Measurements from ENCODE around the gene THUMPD2. TPM values are rescaled to one million over a fixed set of nuclear protein-coding genes. Genes with fewer than 3 reads are reported as not detected.

THUMPD2 gene
- total RNA-seq, 4 donors from 2014 or later, result 4.6 to 11.2 (median 8.6) TPM

GRCh38 chr2:39755466-39755865 lies 23.6 kb downstream of the THUMPD2 start:
- Histone ChIP-seq H3K36me3 (peaks cover 0 to 90% of the 10 kb centered on the region in 2 donors), H3K4me1 (no peaks in the 10 kb centered on the region), H3K9me3 (no peaks in the 10 kb centered on the region), H3K27ac (no peak overlapping the region), H3K4me3 (no peak overlapping the region), H3K27me3 (no peaks in the 10 kb centered on the region)
- in situ Hi-C loops (cut with MboI; ENCODE audit: low sequenced_read_pairs in 4 of 4) (no loop called here), intact Hi-C loops (cut with DNase I; ENCODE audit: low total_unique reads) (no loop called here)
- TF ChIP-seq POLR2A (IDR thresholded peaks at IDR 0.05) (no peak), CTCF (IDR thresholded peaks at IDR 0.05 in 4 of 5, conservative IDR thresholded peaks at IDR 0.05 in 1 of 5) (no peak)
- ATAC-seq (no peak), DNase-seq (no peak)

- peaks cover 0 to 17% of the 10 kb centered on the region in 2 donors for H3K36me3 ChIP-seq
- no peak overlapping the region for H3K27ac ChIP-seq
- in situ Hi-C loops (cut with MboI; ENCODE audit: low sequenced_read_pairs in 4 of 4), result no loop called here
- ATAC-seq (no peak), DNase-seq (no peak)
- no peaks in the 10 kb centered on the region for H3K9me3 ChIP-seq
- intact Hi-C loops (cut with DNase I; ENCODE audit: low total_unique reads), result no loop called here
- no peak for TF ChIP-seq CTCF (IDR thresholded peaks at IDR 0.05 in 4 of 5, conservative IDR thresholded peaks at IDR 0.05 in 1 of 5)
- no peak for TF ChIP-seq POLR2A (IDR thresholded peaks at IDR 0.05)
- H3K4me1 ChIP-seq, result peaks cover 0 to 2% of the 10 kb centered on the region in 2 donors
- H3K27me3 ChIP-seq, result no peaks in the 10 kb centered on the region
- H3K4me3 ChIP-seq, result no peak overlapping the region
Observed at GRCh38 chr2:39743269-39743776, 35.7 kb downstream of the THUMPD2 start.

- no peak for DNase-seq
- TF ChIP-seq CTCF (IDR thresholded peaks at IDR 0.05 in 4 of 5, conservative IDR thresholded peaks at IDR 0.05 in 1 of 5), result no peak
- TF ChIP-seq POLR2A (IDR thresholded peaks at IDR 0.05), result no peak
- H3K27ac ChIP-seq, result peak overlapping the region in 2 of 4 donors; percentile 22 to 31
- no peak overlapping the region for H3K4me3 ChIP-seq
- H3K4me1 ChIP-seq, result peaks cover 0 to 2% of the 10 kb centered on the region in 2 donors
- intact Hi-C loops (cut with DNase I; ENCODE audit: low total_unique reads), result no loop called here
- peaks cover 0 to 31% of the 10 kb centered on the region in 2 donors for H3K36me3 ChIP-seq
- no peaks in the 10 kb centered on the region for H3K27me3 ChIP-seq
- peak; percentile 45 to 94 for ATAC-seq
- in situ Hi-C loops (cut with MboI; ENCODE audit: low sequenced_read_pairs in 4 of 4), result no loop called here
- no peaks in the 10 kb centered on the region for H3K9me3 ChIP-seq
Observed at GRCh38 chr2:39741871-39742270, 37.2 kb downstream of the THUMPD2 start.

GRCh38 chr2:39739386-39739785 lies 39.7 kb downstream of the THUMPD2 start:
- no peak overlapping the region for H3K4me3 ChIP-seq
- in situ Hi-C loops (cut with MboI; ENCODE audit: low sequenced_read_pairs in 4 of 4) (no loop called here), intact Hi-C loops (cut with DNase I; ENCODE audit: low total_unique reads) (no loop called here)
- peaks cover 0 to 36% of the 10 kb centered on the region in 2 donors for H3K36me3 ChIP-seq
- DNase-seq (no peak), ATAC-seq (no peak)
- no peaks in the 10 kb centered on the region for H3K9me3 ChIP-seq
- H3K27me3 ChIP-seq, result no peaks in the 10 kb centered on the region
- TF ChIP-seq CTCF (IDR thresholded peaks at IDR 0.05 in 4 of 5, conservative IDR thresholded peaks at IDR 0.05 in 1 of 5), result no peak
- no peak for TF ChIP-seq POLR2A (IDR thresholded peaks at IDR 0.05)
- peaks cover 2 to 5% of the 10 kb centered on the region in 2 donors for H3K4me1 ChIP-seq
- no peak overlapping the region for H3K27ac ChIP-seq

- Histone ChIP-seq H3K36me3 (peaks cover 0 to 36% of the 10 kb centered on the region in 2 donors), H3K27me3 (no peaks in the 10 kb centered on the region), H3K4me3 (no peak overlapping the region), H3K4me1 (peaks cover 2 to 5% of the 10 kb centered on the region in 2 donors), H3K27ac (no peak overlapping the region), H3K9me3 (no peaks in the 10 kb centered on the region)
- in situ Hi-C loops (cut with MboI; ENCODE audit: low sequenced_read_pairs in 4 of 4), result no loop called here
- DNase-seq, result no peak
- no peak for ATAC-seq
- no peak for TF ChIP-seq CTCF (IDR thresholded peaks at IDR 0.05 in 4 of 5, conservative IDR thresholded peaks at IDR 0.05 in 1 of 5)
- intact Hi-C loops (cut with DNase I; ENCODE audit: low total_unique reads), result no loop called here
Observed at GRCh38 chr2:39738936-39739335, 40.1 kb downstream of the THUMPD2 start.

Data from gastrocnemius medialis (tissue), 4 donors.